ENCODE results near the gene NAPA. TPM values are rescaled to one million over a fixed set of nuclear protein-coding genes. Genes with fewer than 3 reads are reported as not detected.

The NAPA gene
- total RNA-seq, 4 donors from 2014 or later = 36.5 to 693 (median 144) TPM

DNA sequence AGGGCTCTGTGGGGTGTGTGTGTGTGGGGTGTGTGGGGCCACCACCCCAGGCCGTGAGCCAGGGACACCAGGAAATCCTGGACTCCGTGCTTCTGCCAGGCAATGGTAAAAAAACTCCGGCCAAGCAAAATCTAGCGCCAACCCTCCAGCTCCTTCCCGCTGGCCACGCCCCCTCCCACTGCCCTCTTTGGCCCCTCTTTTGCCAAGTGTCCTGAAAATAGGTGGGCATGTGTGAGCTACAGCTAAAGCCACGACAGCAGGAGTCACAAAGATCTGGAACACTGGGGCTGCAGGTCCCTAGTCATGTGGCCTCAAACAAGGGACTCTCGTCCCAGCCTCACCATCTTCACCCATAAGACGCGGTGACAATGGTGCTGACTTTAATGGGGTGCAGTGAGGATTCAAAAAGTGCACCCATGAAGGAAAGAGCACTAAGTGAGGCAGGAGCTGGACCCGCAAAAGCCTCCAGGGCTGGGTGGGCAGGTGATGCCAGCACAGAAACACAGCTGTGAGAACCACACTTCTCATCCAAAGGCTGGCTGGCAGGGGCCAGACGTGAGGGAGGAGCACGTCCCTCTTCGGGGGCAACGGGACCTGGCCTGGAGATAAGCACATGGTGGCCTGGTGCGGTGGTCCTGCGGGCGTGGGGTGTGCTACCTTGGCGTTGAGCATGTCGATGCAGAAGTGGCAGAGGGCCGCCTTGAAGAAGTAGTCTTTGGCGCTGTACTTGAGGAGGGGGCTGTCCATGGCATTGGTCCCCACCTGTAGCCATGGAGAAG is 23.3 kb downstream of the NAPA start:
- DNase-seq = no peak
- H3K9me3 ChIP-seq = no peaks in the 10 kb centered on the region
- H3K4me3 ChIP-seq = no peak overlapping the region
- H3K27ac ChIP-seq = no peak overlapping the region
- H3K36me3 ChIP-seq = no peaks in the 10 kb centered on the region
- H3K27me3 ChIP-seq = no peaks in the 10 kb centered on the region
- H3K4me1 ChIP-seq = peaks cover 0 to 6% of the 10 kb centered on the region in 2 donors
- intact Hi-C loops (cut with DNase I; ENCODE audit: low total_unique reads) = no loop called here
- TF ChIP-seq, protein P1, sequence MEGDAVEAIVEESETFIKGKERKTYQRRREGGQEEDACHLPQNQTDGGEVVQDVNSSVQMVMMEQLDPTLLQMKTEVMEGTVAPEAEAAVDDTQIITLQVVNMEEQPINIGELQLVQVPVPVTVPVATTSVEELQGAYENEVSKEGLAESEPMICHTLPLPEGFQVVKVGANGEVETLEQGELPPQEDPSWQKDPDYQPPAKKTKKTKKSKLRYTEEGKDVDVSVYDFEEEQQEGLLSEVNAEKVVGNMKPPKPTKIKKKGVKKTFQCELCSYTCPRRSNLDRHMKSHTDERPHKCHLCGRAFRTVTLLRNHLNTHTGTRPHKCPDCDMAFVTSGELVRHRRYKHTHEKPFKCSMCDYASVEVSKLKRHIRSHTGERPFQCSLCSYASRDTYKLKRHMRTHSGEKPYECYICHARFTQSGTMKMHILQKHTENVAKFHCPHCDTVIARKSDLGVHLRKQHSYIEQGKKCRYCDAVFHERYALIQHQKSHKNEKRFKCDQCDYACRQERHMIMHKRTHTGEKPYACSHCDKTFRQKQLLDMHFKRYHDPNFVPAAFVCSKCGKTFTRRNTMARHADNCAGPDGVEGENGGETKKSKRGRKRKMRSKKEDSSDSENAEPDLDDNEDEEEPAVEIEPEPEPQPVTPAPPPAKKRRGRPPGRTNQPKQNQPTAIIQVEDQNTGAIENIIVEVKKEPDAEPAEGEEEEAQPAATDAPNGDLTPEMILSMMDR (IDR thresholded peaks at IDR 0.05) = no peak
- TF ChIP-seq POLR2A (IDR thresholded peaks at IDR 0.05) = no peak

DNA sequence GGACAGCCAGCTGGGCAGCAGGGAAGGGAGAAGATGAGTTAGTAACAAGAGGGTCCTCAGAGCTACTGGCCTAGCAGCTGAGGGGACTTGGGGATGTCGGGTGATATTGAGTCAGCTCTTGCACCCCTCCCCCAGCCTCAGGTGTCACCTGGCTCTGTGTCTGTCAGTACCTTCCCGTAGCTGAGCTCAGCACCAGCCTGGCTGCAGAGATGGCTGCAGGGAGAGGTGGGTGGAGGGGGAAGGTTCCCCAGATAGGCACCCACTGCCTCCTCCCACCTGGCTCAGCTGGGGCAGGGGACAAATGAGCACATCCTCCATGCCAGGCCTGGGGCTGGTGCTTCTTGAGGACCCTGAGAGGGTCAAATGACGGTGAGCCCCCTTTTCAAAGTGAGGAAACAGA is 24.0 kb downstream of the NAPA start:
- Histone ChIP-seq H3K9me3 (no peaks in the 10 kb centered on the region), H3K27me3 (no peaks in the 10 kb centered on the region), H3K27ac (no peak overlapping the region), H3K36me3 (no peaks in the 10 kb centered on the region), H3K4me3 (no peak overlapping the region), H3K4me1 (peaks cover 0 to 5% of the 10 kb centered on the region in 2 donors)
- TF ChIP-seq POLR2A (IDR thresholded peaks at IDR 0.05) = no peak
- TF ChIP-seq, protein P1 (IDR thresholded peaks at IDR 0.05) = no peak
- intact Hi-C loops (cut with DNase I; ENCODE audit: low total_unique reads) = no loop called here
- DNase-seq = no peak

DNA sequence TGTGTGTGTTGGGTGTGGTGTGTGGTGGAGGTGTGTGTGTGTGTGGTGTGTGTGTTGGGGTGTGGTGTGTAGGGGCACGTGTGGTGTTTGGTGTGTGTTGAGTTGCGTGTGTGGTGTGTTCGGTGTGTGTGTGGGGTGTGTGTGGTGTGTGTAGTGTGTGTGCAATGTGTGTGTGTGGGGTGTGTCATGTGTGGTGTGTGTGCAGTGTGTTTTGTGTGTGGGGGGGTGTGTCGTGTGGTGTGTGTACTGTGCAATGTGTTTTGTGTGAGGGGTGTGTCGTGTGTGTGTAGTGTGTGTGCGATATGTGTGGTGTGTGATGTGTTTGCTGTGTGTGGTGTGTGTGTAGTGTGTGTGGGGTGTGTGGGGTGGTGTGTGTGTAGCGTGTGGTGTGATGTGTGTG is 24.8 kb downstream of the NAPA start:
- no peak for DNase-seq
- Histone ChIP-seq H3K27ac (no peak overlapping the region), H3K27me3 (no peaks in the 10 kb centered on the region), H3K36me3 (no peaks in the 10 kb centered on the region), H3K4me3 (no peak overlapping the region), H3K9me3 (no peaks in the 10 kb centered on the region), H3K4me1 (no peaks in the 10 kb centered on the region)
- intact Hi-C loops (cut with DNase I; ENCODE audit: low total_unique reads) = no loop called here
- no peak for TF ChIP-seq POLR2A (IDR thresholded peaks at IDR 0.05)
- TF ChIP-seq, protein P1 (IDR thresholded peaks at IDR 0.05) = no peak

DNA sequence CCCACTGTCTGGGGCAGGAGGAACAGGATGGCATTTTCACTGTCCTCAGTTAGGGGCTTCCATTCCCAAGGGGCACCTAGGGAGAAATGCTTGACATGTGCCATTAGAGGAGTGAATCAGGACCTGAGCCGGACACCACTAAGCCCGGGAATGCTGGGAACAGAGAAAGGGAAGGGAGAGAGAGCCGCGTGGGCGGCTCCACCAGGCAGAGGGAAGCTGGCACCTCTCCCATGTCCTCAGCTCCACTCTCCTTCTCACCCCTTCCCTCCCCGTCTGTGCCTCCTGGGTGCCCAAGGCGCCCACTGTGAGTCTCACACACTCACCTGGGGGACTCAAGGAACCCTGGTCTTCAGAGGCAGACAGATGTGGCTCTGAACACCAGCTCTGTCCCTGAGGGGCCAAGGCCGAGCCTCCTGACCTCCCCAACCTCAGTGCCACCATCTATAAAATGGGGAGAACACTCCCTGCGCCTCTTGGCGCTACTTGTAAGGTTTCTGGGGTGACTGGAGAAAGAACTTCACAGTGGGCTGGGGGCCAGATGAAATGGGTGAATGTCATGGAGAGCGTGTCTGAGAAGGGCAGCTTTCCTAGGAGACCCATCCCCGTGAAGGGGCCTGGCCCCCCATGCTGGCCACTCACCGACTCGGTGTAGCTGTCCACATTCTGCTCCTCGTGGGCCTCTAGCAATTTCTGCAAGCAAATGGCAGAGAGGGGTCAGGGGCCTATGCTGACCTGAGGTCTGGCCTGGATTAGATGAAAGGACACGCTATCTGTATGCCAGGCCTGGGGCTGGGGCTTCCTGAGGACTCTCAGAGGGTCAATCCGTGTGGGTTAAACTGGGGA is 25.6 kb downstream of the NAPA start:
- intact Hi-C loops (cut with DNase I; ENCODE audit: low total_unique reads) = loop anchor here (10.0 kb wide), 1 partner anchor 1126 kb away; the partner anchor contains the start of genes FAM83E, RPL18 and SPHK2
- Histone ChIP-seq H3K27ac (no peak overlapping the region), H3K27me3 (no peaks in the 10 kb centered on the region), H3K4me1 (no peaks in the 10 kb centered on the region), H3K4me3 (no peak overlapping the region), H3K36me3 (no peaks in the 10 kb centered on the region), H3K9me3 (no peaks in the 10 kb centered on the region)
- TF ChIP-seq POLR2A (IDR thresholded peaks at IDR 0.05) = no peak
- TF ChIP-seq, protein P1 (IDR thresholded peaks at IDR 0.05) = no peak
- DNase-seq = no peak

Measured in uterus (tissue), 4 donors.